ENCODE measurements around the gene NR0B2.
"Not testable (repeated sequence)": the region's sequence is repeated elsewhere in the genome, so short reads cannot be mapped to it uniquely, and the experiment has no call there.

The NR0B2 gene

DNA sequence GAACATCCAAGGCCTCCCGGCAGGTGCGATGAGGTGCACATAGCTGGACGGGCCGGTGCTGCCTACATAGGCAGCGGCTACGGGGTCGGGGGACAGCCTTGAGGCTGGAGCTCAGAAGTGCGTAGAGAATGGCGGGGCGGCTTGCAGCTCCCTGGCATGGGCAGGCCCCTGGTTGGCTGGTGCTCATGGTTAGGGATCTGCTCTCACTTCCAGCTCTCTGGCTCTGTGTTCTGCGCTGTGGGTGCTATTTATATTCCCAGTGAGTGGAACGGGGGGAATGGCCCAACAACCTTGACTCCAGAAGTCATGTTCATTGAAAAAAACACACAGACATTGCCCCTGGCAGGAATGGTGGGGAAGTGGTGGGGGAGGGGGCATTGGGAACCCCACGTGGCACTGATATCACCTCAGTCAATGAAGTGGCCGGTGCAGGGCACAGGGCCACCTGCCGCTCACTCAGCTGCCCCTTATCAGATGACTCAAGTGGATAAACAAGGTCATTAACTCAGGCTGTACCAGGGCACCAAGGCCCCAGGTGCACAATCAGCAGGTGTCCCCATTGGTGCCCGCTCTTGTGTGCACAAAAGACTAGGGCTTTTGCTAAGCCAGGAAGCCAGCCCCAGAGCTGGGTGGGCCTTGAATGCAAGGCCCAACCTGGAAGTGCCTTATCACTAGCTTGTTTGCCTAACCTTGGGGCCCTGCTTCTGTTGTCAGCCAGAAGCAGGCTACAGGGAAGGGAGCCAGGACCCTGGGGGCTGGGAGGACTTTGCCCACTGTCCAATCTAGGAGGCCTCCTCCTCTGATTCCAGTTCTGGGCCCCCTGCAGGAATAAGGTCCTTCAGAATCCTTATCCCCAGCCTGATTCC lies at the start of gene NR0B2:
NR0B2 (minus strand) TSS at position 222 of the 866 bp plus-strand sequence; CDS start at position 187, 35 bp downstream.
- no peak for DNase-seq (ENCODE audit: low read depth, low spot score)

DNA sequence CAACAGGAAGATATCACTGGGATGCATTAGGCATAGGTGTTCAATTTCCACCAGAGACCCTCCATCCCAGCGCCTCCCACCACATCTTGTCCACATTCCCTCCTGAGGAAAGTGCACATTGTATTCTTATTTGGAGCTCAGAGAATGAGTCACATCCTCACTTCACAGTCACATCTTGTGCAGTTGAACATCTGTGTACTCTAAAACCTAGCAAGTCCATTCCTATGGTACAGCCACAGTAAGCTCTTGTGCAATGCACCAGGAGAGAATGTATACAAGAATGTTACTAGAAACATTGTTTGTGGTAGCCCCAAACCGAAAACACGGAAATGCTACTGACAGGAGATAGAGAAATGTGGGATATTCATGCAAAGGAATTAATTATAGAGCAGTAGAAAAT lies 48.1 kb upstream of the NR0B2 start:
- DNase-seq (ENCODE audit: low read depth, low spot score): peak; percentile 48

DNA sequence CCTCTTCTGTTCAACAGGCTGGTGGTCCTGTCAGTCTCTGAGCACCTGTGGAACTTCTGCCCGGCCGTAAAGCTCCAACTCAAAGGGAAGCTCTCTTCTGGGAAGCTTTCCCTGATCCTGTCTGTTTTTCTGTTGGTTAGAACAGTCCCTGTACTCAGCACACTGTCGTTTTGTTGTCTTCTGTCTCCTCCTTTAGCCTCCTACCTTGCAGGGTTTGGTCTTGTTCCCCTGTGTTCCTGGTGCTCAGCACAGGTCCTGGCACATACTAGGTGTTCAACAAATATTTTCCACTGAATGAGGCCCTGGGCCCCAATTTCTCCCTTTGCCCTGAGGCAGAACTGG lies 46.8 kb upstream of the NR0B2 start:
- no peak for DNase-seq (ENCODE audit: low read depth, low spot score)

- no peak for DNase-seq (ENCODE audit: low read depth, low spot score)
Observed at GRCh38 chr1:26959722-26960624, 46.2 kb upstream of the NR0B2 start, which contains the start of gene KDF1. TSS of gene KDF1 (minus strand) at chr1:26960468. CDS start at chr1:26952380, 8,088 bp downstream.

GRCh38 chr1:26959270-26959669 lies 45.5 kb upstream of the NR0B2 start:
- no peak for DNase-seq (ENCODE audit: low read depth, low spot score)

DNA sequence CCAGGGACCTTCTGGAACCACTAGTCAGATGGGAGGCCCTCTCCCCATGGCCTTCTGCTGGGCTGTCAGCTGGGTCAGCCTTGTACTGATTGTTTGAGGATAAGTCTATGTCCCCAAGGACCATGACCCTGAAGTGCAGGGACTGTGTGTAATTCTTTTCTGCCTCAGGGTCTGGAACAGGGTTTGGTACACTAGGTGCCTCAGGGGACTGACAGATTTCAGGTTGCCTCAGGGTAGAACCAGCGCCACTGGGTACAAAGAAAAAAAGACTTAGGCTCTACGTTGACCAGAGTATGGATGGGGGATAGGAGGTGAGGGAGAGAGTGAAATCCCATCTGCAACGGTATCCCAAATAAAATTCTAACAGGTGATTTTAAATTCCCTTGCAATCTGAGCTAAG lies 43.5 kb upstream of the NR0B2 start:
- DNase-seq (ENCODE audit: low read depth, low spot score): no peak

GRCh38 chr1:26956321-26956720 lies 42.5 kb upstream of the NR0B2 start:
- DNase-seq (ENCODE audit: low read depth, low spot score): no peak

- DNase-seq (ENCODE audit: low read depth, low spot score): no peak
Observed at GRCh38 chr1:26953374-26953773, 39.6 kb upstream of the NR0B2 start.

GRCh38 chr1:26951821-26952497 lies 38.2 kb upstream of the NR0B2 start:
- no peak for DNase-seq (ENCODE audit: low read depth, low spot score)

- no peak for DNase-seq (ENCODE audit: low read depth, low spot score)
Observed at GRCh38 chr1:26951216-26951615, 37.4 kb upstream of the NR0B2 start.

GRCh38 chr1:26950602-26951001 lies 36.8 kb upstream of the NR0B2 start:
- no peak for DNase-seq (ENCODE audit: low read depth, low spot score)

- no peak for DNase-seq (ENCODE audit: low read depth, low spot score)
Observed at GRCh38 chr1:26949926-26950319, 36.1 kb upstream of the NR0B2 start.

GRCh38 chr1:26949266-26949925 lies 35.6 kb upstream of the NR0B2 start:
- DNase-seq (ENCODE audit: low read depth, low spot score): no peak

DNA sequence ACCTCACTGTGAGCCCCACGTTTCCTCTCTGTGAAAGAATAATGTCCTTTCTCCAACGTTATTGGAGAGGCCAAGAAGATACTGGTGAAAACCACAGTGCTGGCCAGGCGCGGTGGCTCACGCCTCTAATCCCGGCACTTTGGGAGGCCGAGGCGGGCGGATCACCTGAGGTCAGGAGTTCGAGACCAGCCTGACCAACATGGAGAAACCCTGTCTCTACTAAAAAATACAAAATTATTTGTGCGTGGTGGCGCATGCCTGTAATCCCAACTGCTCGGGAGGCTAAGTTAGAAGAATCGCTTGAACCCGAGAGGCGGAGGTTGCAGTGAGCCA lies 34.9 kb upstream of the NR0B2 start:
- DNase-seq (ENCODE audit: low read depth, low spot score): not testable (repeated sequence)

GRCh38 chr1:26946270-26946669 lies 32.5 kb upstream of the NR0B2 start:
- no peak for DNase-seq (ENCODE audit: low read depth, low spot score)

DNA sequence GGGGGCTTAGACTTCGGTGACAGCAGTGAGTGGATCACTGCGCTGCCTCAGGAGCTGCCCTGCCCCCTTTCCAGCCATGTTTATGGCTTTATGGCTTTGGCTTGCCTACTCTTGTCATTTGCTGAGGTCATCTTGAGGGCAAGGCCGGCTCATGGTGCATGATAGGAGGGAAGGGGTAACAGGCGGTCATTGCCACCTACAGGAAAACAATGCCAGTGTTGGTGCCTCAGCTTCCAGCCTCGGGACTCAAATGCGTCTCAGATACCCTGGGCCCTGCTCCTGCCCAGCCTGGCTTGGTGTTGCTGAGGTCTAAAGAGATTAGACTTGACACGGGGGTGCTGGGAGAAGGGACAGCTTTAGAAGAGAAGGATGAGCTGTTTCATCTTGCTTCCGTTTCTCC lies 32.0 kb upstream of the NR0B2 start:
- DNase-seq (ENCODE audit: low read depth, low spot score): no peak

- no peak for DNase-seq (ENCODE audit: low read depth, low spot score)
Observed at GRCh38 chr1:26945138-26945537, 31.4 kb upstream of the NR0B2 start.

DNA sequence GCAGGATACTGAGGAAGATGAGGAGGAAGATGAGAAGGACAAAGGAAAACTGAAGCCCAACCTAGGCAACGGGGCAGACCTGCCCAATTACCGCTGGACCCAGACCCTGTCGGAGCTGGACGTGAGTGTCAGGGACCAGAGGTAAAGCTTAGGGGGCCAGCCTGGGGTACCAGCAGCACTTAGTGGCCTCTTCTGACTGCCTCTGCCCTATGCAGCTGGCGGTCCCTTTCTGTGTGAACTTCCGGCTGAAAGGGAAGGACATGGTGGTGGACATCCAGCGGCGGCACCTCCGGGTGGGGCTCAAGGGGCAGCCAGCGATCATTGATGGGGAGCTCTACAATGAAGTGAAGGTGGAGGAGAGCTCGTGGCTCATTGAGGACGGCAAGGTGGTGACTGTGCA lies 28.9 kb upstream of the NR0B2 start:
- no peak for DNase-seq (ENCODE audit: low read depth, low spot score)

GRCh38 chr1:26941311-26941710 lies 27.5 kb upstream of the NR0B2 start:
- no peak for DNase-seq (ENCODE audit: low read depth, low spot score)

DNA sequence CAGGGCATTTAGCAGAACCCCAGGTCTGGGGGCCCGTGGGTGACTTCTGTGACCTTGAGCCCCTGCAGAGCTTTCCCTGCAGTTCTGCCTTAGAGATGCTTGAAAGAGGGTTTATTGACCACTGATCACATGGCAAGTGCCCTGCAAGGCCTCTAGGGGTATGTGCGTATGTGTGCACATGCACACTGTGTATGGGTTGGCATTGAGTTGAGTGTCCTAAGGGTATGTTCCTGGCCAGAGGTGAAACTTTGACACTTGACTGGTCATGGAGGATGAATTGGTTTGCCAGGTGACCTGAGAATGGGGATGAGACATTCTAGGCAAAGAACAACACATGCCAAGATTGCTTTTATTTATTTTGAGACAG lies 24.9 kb upstream of the NR0B2 start:
- no peak for DNase-seq (ENCODE audit: low read depth, low spot score)

- DNase-seq (ENCODE audit: low read depth, low spot score): no peak
Observed at GRCh38 chr1:26938004-26938658, 24.4 kb upstream of the NR0B2 start.

All from astrocyte of the hippocampus (primary cell).